ENCODE results near the gene CNOT2.
"Not testable (repeated sequence)": the region's sequence is repeated elsewhere in the genome, so short reads cannot be mapped to it uniquely, and the experiment has no call there.

Gene CNOT2

GRCh38 chr12:70366581-70367257 lies 123.5 kb downstream of the CNOT2 start:
- peak; percentile 19 for DNase-seq

- no peak for DNase-seq
Measured at GRCh38 chr12:70367258-70368141, 124.3 kb downstream of the CNOT2 start.

- DNase-seq: no peak
Measured at GRCh38 chr12:70372881-70373280, 129.6 kb downstream of the CNOT2 start.

GRCh38 chr12:70379846-70380245 lies 136.6 kb downstream of the CNOT2 start:
- DNase-seq: no peak

- DNase-seq: no peak
Measured at GRCh38 chr12:70383484-70383883, 140.3 kb downstream of the CNOT2 start.

- no peak for DNase-seq
Measured at GRCh38 chr12:70383886-70384285, 140.7 kb downstream of the CNOT2 start.

GRCh38 chr12:70386771-70387170 lies 143.5 kb downstream of the CNOT2 start:
- DNase-seq: no peak

- DNase-seq: no peak
Measured at GRCh38 chr12:70389678-70390077, 146.4 kb downstream of the CNOT2 start.

- DNase-seq: not testable (repeated sequence)
Measured at GRCh38 chr12:70392631-70393030, 149.4 kb downstream of the CNOT2 start.

- no peak for DNase-seq
Measured at GRCh38 chr12:70393787-70394499, 150.7 kb downstream of the CNOT2 start.

GRCh38 chr12:70398002-70398401 lies 154.8 kb downstream of the CNOT2 start:
- no peak for DNase-seq

- DNase-seq: no peak
Measured at GRCh38 chr12:70398862-70399261, 155.6 kb downstream of the CNOT2 start.

GRCh38 chr12:70399311-70399710 lies 156.1 kb downstream of the CNOT2 start:
- DNase-seq: no peak

- no peak for DNase-seq
Measured at GRCh38 chr12:70400124-70400523, 156.9 kb downstream of the CNOT2 start.

GRCh38 chr12:70402597-70402996 lies 159.4 kb downstream of the CNOT2 start:
- DNase-seq: no peak

GRCh38 chr12:70403826-70404225 lies 160.6 kb downstream of the CNOT2 start:
- no peak for DNase-seq

Measured in suppressor macrophage treated with lipopolysaccharide for 4 hours (primary cell).